GM18868 (cell line): ENCODE data around the gene MYO5B.

Source experiments
- ATAC-seq: cut with Tn5 transposase; IDR thresholded peaks from one replicate; pipeline ENCODE4 v1.9.1; 2021; ENCODE audit warnings: mild to moderate bottlenecking, moderate library complexity; ENCODE audit not compliant: unreplicated experiment

The MYO5B gene

DNA sequence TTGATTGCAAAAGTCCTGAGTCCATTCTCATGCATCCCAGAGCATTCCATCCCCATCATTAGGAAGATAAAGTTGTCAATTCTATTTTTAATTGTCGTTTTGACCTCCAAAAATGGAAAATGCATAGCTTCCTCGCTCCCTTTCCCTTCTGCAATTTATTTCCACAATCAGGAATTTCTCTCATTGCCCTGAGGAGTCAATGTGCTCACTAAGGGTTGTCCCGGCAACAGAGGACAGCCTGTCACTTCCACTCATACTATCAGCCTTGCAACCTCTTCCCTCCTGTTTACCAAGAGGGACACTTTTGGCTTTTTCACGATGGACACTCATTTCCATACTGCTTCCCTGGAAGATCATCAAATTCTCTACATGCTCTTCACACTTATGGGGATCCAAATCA lies 164.8 kb downstream of the MYO5B start:
- no peak for ATAC-seq

DNA sequence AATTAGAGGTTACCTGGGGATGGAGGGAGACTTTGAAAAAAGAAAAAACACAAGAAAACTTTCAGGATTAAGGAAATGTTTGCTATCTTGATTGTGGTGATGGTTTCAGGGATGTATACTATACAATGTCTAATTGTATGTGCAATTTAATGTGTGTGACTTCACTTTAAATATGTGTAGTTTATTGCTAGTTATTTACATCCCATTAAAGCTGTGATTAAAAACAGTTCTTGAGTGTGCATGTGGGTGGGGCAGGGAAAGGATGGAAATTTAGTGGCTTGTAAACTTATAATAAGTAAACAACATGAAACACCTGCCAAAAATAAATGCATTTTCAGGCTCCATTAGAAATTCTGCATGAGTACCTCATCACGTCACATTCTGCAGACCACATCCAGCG lies 167.0 kb downstream of the MYO5B start:
- no peak for ATAC-seq

DNA sequence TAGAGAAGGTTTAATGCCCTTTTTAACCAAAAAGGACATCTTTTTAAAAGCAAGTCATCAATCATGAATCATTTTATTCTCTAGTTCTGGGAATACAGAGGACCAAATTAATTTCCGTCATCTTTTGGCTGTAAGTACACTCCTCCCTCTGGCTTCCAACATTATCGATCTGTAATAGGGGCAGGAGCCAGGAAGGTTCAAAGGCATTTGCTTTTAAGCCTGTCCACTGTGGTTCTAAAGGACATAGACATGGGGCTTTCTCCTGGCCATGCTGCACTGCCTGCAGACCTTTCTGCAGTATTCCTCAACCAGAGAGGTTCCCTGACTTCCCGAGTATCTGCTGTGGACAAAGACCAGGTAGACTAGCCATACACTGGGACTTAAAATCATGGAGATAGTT lies 170.5 kb downstream of the MYO5B start:
- no peak for ATAC-seq

DNA sequence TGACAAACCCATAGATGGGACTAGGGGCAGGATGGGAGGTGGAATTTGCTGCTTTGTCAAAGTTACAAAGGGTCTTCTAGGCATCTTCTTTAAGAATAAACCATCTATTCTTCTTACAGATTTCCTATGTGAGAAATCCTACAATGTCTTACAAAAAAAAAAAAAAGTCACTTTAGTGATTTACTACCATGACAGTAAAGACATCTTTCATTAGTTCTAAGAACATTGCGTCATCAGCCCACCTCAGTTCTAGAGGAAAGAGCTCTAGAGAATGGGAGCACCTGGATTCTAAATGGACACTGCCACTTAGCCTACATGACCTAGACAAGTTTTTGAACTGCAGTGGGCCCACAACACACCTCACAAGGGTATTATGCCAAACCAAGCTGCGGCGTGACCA lies 172.0 kb downstream of the MYO5B start:
- ATAC-seq, result no peak

DNA sequence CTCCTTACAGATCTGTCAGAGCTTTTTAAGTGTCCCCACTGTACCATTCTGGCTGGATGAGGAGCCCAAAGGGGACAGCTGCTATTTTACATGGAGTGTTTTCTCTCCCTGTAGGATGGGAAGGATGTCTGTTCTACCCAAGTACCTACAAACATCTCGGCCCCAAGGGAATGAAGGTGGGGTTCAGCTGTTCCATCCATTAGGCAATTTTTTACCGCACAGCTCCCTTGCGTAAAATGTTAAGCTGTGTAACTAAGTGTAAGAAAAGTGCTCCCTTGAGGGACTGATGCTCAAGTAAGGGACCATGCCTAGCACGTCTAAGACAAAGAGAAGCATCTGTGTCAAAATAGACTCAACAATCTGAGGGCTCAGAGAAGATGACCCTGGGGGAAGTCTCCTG lies 180.3 kb downstream of the MYO5B start:
- ATAC-seq, result no peak

DNA sequence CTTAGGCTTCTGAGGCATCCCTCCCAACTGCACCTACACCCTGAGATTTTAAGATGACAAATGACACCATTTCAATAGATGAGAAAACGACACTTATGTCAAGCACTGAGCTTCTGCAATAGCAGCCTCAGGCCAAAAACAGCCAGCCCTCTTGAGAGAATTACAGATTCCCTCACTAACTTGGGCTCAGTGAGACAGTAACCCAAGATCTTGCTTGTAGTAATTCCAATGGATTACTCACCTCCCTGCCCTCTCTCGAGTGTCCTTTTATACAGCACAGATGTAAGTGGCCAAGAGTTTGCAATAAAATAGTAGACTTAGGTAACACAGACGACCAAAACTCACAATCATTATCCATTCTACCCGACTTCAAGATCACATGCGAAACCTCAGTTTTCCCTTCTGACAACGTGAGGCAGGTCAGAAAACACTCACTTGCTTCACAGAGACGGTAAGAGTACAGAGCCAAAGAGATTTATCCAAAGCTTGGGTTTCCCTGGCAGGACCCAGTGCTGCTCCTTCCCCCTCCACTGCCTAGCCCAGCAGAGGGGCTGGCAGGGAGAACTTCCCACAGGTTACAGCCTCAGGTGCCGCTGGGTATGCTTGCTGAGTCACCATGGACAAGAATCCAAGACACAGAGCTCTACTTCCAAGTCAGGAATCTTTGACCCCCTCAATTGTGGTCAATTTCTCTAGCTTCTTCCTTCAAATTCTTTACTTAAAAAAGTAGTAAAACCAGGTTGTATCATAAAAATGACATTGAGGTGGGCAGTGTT lies 181.4 kb downstream of the MYO5B start:
- no peak for ATAC-seq

DNA sequence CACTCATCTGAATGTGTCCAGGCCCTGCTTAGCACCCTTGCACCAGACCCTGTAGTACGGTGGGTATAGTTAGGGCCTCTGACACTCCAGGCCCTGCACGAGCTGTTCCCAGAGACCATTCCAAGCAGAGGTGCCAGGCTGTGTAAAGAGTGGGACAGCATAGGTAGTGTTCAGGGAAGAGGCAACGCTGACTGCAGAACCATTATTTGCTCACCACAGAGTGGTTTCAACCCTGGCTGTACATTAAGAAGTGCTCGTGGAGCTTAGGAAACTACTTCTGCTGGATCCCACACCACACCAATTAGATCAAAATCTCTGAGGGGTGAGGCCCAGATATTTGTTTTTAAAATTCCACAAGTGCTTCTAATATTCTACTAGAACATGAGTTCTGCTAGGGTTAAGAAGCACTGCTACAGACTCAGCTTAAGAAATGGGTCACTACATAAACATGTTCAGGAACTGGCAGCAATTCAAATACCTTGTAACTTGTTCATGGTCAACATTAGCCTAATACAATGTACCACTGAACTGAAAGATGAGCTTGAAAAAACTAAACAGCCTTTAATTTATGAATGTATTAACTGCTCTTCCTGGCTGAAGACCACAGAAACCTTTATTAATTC lies 183.0 kb downstream of the MYO5B start:
- no peak for ATAC-seq

DNA sequence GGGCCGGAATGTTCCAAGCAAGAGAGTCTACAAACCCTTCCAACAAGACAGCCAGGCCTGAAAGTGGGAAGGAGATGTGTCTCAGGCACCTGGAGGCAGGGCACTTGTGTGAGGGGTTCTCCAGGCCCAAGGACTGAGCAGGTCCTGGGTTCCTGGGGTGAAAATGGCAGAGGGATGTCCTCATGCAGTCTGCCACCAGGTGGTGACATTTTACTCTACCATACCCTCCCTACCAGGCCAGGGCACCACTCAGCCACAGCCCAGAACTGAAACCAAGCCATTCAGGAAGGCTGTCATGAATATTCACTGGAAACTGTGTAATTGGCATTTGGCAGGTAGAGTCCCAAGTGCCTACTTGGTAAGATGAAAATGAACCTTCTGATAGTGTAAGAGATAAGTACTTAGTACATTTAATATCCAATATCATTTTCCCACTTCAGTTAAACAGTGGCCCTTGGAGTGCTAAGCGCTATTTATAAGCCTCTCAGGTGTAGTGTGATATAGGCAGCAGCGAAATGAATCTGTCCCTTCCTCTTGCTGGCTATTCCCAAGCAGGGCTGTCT lies 185.1 kb downstream of the MYO5B start:
- peak; percentile 96 for ATAC-seq

DNA sequence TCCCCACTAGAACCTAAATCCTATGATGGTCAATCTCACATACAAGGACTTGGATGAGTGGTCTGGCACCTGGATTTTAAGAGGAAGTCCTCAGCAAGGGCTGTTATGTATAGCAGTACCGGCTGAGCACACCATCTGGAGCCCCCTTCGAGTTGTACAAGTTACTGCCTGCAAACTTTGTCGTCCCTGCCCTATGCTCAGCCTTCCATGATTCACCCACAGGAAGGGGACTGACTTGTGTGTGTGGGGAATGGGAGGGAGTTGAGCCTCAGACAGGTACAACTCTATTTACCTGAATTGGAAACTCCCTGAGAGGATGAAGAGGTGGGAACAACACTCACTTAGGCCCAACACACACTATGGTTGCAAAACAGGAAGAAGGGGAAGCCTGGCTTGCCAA lies 186.6 kb downstream of the MYO5B start:
- no peak for ATAC-seq

DNA sequence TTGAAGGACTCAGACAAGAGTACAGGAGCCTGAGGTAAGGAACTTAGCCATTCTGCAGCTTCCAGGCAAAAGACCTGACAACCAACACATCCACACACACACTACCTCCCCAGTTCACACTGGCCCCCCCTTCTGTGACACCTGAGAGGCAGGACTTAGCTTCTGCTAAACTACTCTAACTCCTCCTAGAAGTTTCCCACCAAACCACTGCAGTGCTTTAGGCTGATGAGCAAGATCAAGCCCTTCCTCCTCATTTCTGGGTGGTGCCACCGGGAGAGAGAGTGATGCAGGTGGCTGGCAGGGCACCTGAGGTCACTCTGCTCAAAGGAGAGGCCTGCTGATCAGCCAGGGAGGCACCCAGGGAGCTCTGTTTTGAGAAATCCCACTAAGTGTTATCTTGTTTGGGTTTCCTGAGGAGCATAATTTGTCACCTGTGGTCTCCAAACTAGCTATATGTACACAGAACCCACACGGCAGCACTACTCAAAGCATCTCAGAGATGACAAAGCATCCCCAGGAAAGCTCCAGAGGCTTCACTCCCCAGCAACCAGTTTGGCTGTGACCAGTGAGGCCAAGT lies 188.4 kb downstream of the MYO5B start:
- ATAC-seq, result no peak

DNA sequence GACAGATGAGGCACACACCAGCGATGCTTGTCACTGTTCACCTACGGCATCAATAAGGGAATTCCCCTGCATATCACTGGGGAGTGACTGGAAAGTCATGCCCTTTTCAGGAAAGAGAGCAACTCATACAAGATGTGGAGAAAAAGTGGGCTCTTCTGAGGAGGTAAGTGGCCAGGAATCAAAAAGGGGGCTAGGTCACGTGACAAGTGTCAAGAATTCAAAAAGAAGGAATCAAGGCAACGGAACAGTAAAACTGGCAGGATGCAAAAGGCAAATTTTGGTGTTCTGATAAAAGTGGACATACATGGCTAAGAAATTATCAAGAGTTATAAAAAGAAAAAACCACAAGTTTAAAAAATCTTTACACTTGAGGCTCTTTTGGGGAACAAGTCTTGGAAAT lies 190.9 kb downstream of the MYO5B start:
- ATAC-seq, result no peak

DNA sequence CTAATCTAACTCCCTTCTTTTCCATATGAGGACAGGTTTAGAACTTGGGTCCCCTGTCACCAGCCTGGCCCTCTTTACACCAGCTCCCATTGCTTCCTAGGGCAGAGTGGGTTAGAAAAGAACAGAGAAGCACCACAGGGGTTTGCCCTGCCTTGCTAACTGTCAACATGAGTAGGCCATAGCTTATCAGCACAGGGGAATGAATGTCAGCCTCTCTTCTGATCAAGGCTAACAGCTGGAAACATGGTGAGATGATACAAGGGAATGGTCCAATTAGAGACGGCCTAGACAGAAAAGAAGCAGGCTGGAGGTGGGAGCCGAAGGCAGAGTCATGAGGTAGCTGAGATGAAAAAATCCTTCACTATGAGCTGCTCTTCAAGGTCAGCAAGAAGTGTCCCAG lies 192.2 kb downstream of the MYO5B start:
- no peak for ATAC-seq

DNA sequence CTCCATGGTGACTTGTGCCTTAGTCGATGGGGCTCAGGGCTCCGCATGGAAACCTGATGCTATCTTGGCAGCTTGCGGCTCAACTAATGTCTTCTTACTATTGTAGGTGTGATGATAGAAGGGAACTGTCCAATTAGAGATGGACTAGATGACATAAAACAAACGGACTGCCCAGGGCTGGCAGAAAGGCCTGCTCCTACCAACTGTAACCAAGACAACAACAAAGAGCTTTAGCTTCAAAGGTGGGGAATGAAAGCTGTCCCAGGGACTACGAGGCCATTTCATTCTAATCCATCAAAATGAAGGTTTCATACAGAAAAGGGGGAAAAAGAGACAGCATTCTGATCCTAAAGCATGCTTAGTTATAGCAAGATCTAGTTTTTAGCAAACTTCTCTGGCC lies 194.7 kb downstream of the MYO5B start:
- ATAC-seq, result no peak

DNA sequence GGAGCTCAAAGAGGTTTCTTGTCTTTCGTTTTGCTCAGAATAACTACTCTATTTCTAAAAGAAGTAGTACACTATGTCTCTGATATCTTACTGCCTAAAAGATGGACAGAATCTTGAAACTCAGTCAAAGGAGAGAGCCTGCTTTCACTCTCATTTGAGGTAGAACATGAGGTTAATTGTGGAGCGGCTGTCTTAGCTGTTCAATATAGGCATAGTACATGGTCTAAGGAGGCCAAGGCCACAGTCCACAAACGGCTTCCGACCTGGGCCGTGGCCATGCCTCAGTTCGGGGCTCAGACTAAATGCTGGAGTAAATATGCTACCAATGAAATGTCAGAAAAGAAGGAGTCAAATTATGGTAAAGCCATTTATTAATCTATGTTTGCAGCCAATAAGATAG lies 195.8 kb downstream of the MYO5B start:
- ATAC-seq, result no peak

DNA sequence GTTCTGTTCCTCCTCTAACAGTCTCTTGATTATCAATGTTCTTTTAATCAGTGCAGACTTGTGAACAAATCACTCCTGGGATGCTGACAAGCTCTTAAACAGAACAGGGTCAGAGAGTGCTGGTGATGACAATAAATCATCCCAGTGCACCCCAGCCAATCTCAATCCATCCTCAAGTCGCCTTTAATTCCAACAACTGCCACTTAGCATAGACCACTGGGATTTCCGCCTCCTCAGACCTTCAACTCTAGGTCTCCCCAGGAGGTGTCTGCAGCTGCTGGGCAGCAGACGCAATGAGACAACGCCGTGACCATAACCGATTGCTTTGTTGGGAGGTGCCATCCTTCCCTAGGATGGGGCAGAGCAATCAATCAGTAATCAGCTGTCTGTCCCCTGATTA lies 197.4 kb downstream of the MYO5B start:
- no peak for ATAC-seq

DNA sequence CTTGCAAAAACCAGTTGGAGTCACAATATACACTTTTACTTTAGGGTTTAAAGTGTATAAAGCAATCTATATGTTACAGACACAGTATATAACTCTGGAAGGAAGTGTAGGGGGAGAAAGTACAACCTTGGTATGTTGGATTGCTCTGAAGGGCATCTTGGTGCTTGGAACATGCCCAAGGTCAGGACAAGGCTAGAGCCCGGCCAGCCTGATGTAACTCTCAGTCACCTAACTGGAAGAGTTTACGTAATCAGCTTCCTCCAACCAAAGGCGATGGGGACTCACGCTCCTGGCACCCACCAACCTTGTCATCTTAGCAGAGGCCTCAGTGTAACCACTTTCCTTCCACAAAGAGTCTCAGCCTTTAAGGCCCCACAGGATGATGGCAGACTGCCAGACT lies 200.5 kb downstream of the MYO5B start:
- no peak for ATAC-seq

DNA sequence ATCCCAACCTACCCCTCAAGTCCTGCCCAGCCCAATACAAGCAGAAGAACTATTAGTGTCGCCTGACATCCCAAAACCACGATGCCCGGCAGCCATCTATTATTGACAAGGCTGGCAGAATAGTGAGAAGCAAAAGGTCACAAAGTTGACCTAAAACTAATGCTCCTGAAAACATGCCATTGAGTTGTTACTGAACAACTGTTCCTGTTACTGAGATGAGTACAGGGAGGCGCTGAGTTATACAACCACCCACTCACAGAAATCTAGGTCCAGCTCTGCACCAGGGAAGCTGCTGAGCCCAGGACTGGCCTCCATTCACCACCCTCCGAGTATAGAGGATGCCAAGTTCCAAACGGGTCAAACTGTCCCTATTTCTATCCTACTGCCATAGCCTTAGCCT lies 201.6 kb downstream of the MYO5B start:
- no peak for ATAC-seq

DNA sequence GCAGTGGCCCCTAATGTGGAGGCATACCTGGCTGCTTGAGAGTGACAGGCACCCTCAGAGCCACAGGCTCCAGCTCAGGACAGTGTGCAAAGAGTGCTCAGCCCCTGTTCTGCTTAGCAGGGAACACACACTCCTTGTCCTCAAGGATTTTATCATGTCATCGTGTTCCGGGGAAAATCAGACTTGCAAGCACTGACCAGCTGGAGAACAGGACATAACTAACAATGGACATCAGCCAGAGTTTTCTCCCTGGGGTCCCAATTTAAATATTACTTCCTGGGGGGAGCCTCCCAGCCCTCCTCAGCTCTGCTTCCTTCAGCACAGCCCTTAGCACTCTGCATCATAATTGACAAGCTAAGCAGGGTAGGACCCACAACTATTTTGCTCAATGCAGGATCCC lies 206.2 kb downstream of the MYO5B start:
- no peak for ATAC-seq

DNA sequence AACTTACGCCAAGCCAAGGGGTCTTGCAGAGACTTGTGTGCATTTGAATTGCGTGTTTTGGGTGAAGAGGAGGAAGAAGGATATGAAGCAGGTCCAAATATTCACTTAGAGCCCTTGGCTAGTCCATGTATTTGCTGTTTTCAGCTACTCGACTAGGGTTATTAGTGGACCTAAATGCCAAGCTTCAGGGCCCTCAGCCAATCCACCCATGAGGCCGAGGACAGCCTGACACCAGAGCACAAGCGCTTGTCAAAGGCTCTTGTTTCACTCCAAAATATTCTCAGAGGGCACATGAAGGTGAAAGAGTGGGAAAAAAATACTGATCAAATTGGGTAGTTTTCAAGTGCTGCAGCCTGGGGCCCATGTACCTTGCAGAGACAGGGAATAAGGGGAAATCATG lies 206.8 kb downstream of the MYO5B start:
- ATAC-seq, result no peak

DNA sequence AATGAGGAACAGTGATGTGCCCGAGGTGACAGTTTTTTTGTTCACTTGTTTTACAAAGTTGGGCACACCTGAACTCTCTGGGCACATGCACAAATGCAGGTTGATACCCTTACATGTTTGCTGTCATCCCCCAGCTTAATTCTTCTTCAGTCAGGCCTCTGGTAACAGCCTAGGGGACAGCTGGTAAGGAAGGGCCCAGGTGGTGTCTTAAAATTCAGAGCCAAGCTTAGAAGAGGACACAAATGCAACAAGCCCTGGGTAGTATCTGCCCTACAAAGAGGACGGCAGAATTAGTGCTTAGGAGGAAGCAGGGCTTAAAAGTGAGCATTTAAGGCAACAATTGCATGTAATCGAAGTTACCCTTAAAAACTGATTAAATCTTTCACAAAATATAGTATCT lies 209.7 kb downstream of the MYO5B start:
- no peak for ATAC-seq

DNA sequence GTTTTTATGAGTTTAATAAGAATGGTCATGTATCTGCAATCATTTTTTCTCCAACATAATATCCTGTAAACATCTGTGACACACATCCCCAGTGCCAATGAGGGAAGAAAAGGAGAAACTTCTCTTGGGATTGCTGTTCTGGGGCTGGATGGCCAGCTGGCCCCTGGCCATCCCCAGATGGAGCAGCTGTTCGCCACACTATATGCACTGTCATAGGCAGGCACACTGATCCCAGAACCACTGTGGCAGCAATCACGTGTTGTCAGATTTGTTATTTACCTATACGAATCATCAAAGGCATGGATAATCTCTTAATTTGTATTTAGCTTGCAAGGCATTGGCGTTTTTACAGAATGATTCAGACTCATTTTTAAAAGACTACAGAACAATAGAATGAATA lies 214.1 kb downstream of the MYO5B start:
- ATAC-seq, result no peak
